Astrocyte of the cerebellum (primary cell): ENCODE measurements around the gene ZSWIM8.

Experiments
- DNase-seq: peaks from one replicate; pipeline ENCODE4 v3.0.0-alpha.2; 2011; ENCODE audit warnings: low read depth
- H3K4me3 ChIP-seq: 2 replicates; pipeline ENCODE4 v1.5.1; 2011; ENCODE audit warnings: mild to moderate bottlenecking, low read depth, low read length, moderate library complexity
- CTCF ChIP-seq: IDR thresholded peaks from 2 replicates; pipeline ENCODE4 v1.5.1; 2012; ENCODE audit warnings: low read length, low read depth, moderate library complexity, mild to moderate bottlenecking; ENCODE audit errors: missing control alignments
- in situ Hi-C: cut with HindIII; loops from 2 replicates; pipeline ENCODE4 v1.10.0; 2017; ENCODE audit warnings: low sequenced_read_pairs

Gene ZSWIM8

DNA sequence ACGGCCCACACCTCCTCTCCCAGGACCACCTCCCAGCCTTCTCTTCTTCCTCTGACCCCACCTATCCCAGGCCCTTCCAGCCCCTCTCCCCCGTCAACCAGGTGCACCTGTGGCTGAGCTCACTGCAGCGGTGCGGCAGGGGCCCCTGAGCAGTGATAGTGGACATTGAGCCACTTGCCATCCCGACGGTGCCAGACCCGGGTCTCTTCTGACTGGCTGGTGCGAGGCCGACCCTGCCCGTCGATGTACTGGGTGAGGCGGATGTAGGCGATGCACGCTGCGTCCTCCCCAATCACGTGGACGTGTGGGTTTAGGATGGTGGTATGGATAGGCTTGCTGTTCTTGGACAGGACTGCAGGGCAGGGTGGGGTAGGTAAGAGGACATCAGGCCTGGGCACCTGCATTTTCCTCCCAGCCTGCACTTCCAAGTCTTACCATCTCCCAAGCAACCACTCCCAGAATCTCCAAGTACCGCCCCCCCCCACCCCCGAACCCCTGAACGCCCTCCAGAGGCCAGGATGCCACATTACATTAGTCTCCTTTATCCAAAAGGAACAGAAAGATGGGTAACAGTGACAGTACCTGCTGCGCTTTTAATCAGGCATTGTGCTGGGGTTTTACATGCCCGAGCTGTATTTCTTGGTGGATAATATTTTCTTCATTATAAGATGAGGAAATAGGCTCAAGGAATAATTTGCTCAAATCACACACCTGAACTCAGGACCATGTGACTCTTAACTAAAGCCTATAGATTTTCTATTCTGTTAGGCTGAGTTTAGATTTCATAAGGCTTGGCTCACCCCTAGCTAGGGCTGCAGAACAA lies 29.7 kb downstream of the ZSWIM8 start:
- DNase-seq = no peak
- TF ChIP-seq CTCF = peak; percentile 22
- in situ Hi-C loops = loop anchor here (5.0 kb wide), 1 partner anchor 32 kb away; no protein-coding TSS in a partner anchor
- no peak overlapping the region for H3K4me3 ChIP-seq

GRCh38 chr10:73815719-73816030 lies 30.3 kb downstream of the ZSWIM8 start:
- no peak for DNase-seq
- in situ Hi-C loops = no loop called here
- no peak for TF ChIP-seq CTCF
- no peak overlapping the region for H3K4me3 ChIP-seq

DNA sequence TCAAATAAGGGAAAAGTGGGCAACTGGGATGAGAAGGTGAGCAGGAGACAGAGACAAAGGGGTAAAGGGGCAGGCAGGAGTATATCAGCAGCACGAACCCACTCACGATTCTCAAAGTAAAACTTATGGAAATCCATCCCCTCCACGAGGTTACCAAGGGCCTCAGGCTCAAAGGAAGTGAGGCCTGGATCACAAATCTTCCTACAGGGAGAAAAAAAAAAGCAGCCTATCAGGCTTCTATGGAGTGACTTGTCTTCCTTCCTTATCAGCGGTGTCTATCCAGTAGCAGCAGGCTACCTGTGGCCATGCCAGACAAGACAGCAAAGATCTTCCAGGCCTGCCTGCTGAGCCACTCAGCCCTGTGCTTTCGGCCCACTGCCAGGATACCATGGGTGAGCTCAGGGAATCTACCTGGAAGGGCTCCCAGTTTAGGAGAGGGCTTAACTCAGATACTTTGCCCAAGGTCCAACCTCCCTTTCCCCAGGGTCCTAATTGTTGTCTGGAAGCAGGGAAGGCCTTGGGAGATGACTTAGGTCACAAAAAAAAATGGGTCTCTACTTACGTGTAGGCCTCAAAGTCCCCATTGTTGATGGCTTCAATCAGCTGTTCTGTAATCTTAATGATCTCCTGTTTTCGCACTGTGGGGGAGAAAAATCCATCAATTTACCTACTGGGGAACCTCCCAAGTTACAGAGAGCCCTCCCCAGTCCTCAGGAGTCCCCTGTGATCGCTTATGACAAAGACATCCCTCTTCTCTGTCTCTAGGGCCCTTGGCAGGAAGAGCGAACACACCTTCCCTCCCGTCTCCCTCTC lies 31.7 kb downstream of the ZSWIM8 start:
- no peak overlapping the region for H3K4me3 ChIP-seq
- no peak for DNase-seq
- in situ Hi-C loops = no loop called here
- no peak for TF ChIP-seq CTCF

GRCh38 chr10:73817826-73818225 lies 32.4 kb downstream of the ZSWIM8 start:
- in situ Hi-C loops = no loop called here
- H3K4me3 ChIP-seq = no peak overlapping the region
- no peak for DNase-seq
- TF ChIP-seq CTCF = no peak

- in situ Hi-C loops = no loop called here
- no peak overlapping the region for H3K4me3 ChIP-seq
- DNase-seq = no peak
- TF ChIP-seq CTCF = no peak
Observed at GRCh38 chr10:73818402-73818801, 33.0 kb downstream of the ZSWIM8 start.

GRCh38 chr10:73819081-73819480 lies 33.7 kb downstream of the ZSWIM8 start:
- no peak overlapping the region for H3K4me3 ChIP-seq
- no peak for TF ChIP-seq CTCF
- in situ Hi-C loops = no loop called here
- DNase-seq = no peak
